Stomach smooth muscle (tissue), 2 donors: ENCODE results near the gene GDF10.

Experiments
- H3K27ac ChIP-seq: one replicate; pipeline ENCODE4 v1.7.0; 2013; ENCODE audit warnings: mild to moderate bottlenecking, low read length, inconsistent platforms
- H3K27me3 ChIP-seq, 2 donors: one replicate each; pipeline ENCODE4 v1.7.0; 2013; ENCODE audit warnings: low read length in 2 of 2; ENCODE audit not compliant: insufficient read depth in 2 of 2, control insufficient read depth in 1 of 2
- H3K36me3 ChIP-seq, 2 donors: one replicate each; pipeline ENCODE4 v1.7.0; 2013; ENCODE audit warnings: low read length in 2 of 2; ENCODE audit not compliant: control insufficient read depth in 2 of 2, insufficient read depth in 2 of 2
- H3K4me1 ChIP-seq: one replicate; pipeline ENCODE4 v1.7.0; 2013; ENCODE audit warnings: low read length; ENCODE audit not compliant: control insufficient read depth, insufficient read depth
- H3K4me3 ChIP-seq, 2 donors: one replicate each; pipeline ENCODE4 v1.7.0; 2013; ENCODE audit warnings: low read length in 2 of 2
- H3K9ac ChIP-seq, 2 donors: one replicate each; pipeline ENCODE4 v1.7.0; 2013; ENCODE audit warnings: low read length in 2 of 2, mild to moderate bottlenecking in 1 of 2
- H3K9me3 ChIP-seq, 2 donors: one replicate each; pipeline ENCODE4 v1.7.0; 2013; ENCODE audit warnings: low read length in 2 of 2; ENCODE audit not compliant: control insufficient read depth in 2 of 2
- donor health status: healthy.
- donor health status: Pancreatic carcinoma.

The GDF10 gene

DNA sequence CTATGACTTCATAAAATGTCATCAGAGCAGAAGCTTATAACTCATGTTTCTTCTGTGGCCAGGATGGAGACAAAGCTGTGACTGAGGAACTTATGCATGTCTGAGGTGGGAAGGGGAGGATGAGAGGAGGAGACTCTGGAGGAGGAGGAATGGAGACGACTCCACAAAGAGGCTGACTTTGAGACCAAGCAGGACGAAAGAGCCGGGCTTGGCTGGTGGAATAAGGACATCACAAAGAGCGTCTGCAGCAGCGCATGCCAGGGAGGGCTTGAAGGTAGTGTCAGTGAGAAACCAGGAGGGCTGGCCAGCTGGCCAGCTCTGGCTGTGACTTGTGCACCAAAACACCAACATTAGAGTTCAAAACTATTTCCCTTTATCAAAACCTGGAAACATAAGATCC is 16.1 kb downstream of the GDF10 start:
- Histone ChIP-seq H3K4me1 (peaks cover 4% of the 10 kb centered on the region), H3K4me3 (no peak overlapping the region), H3K27me3 (peaks cover 0 to 4% of the 10 kb centered on the region in 2 donors)

DNA sequence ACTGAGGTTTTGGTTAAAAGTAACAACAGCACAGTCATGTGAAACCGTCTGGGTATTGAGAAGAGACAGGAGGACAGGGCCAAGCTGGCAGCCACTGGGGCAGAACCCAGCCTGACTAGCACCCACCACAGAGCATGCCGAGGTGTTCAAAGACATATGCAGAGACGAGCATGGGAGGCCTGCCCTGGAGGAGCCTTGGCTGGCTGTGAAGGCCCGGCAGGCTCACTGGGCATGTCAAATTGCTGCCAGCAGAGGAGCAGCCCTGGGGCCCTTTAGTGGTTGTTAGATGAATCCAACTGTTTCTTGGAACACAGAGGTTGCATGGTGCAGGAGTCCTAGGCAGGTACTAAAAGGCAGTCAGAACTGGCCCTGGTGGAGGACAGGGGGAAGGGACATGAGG is 17.3 kb downstream of the GDF10 start:
- no peaks in the 10 kb centered on the region for H3K9me3 ChIP-seq
- no peaks in the 10 kb centered on the region for H3K4me1 ChIP-seq
- H3K4me3 ChIP-seq: no peak overlapping the region

More for the DNA sequence above, 16.1 kb downstream of the GDF10 start:
- Histone ChIP-seq H3K9me3 (no peaks in the 10 kb centered on the region), H3K36me3 (no peaks in the 10 kb centered on the region), H3K9ac (no peak overlapping the region), H3K27ac (no peak overlapping the region)

GRCh38 chr10:47318706-47319105 is 18.7 kb downstream of the GDF10 start:
- Histone ChIP-seq H3K9ac (no peak overlapping the region), H3K4me1 (no peaks in the 10 kb centered on the region), H3K4me3 (no peak overlapping the region), H3K27me3 (peaks cover 2 to 4% of the 10 kb centered on the region in 2 donors), H3K36me3 (no peaks in the 10 kb centered on the region), H3K9me3 (no peaks in the 10 kb centered on the region), H3K27ac (no peak overlapping the region)

More for the DNA sequence above, 17.3 kb downstream of the GDF10 start:
- Histone ChIP-seq H3K36me3 (no peaks in the 10 kb centered on the region), H3K27ac (no peak overlapping the region), H3K27me3 (peaks cover 3 to 4% of the 10 kb centered on the region in 2 donors), H3K9ac (no peak overlapping the region)

GRCh38 chr10:47319784-47320183 is 19.8 kb downstream of the GDF10 start:
- Histone ChIP-seq H3K9me3 (no peaks in the 10 kb centered on the region), H3K36me3 (no peaks in the 10 kb centered on the region), H3K27me3 (peaks cover 5 to 6% of the 10 kb centered on the region in 2 donors), H3K9ac (no peak overlapping the region), H3K27ac (no peak overlapping the region), H3K4me1 (no peaks in the 10 kb centered on the region), H3K4me3 (no peak overlapping the region)

- H3K9ac ChIP-seq: no peak overlapping the region
- no peaks in the 10 kb centered on the region for H3K4me1 ChIP-seq
- peaks cover 5 to 6% of the 10 kb centered on the region in 2 donors for H3K27me3 ChIP-seq
- H3K27ac ChIP-seq: no peak overlapping the region
- no peaks in the 10 kb centered on the region for H3K36me3 ChIP-seq
- no peaks in the 10 kb centered on the region for H3K9me3 ChIP-seq
- no peak overlapping the region for H3K4me3 ChIP-seq
Measured at GRCh38 chr10:47320812-47321211, 20.8 kb downstream of the GDF10 start.

- no peaks in the 10 kb centered on the region for H3K4me1 ChIP-seq
- peaks cover 5 to 6% of the 10 kb centered on the region in 2 donors for H3K27me3 ChIP-seq
- no peaks in the 10 kb centered on the region for H3K9me3 ChIP-seq
- H3K27ac ChIP-seq: no peak overlapping the region
- H3K36me3 ChIP-seq: no peaks in the 10 kb centered on the region
- H3K9ac ChIP-seq: no peak overlapping the region
- H3K4me3 ChIP-seq: no peak overlapping the region
Measured at GRCh38 chr10:47321521-47322195, 21.7 kb downstream of the GDF10 start.

GRCh38 chr10:47322300-47323061 is 22.5 kb downstream of the GDF10 start, which contains the start of gene GDF2:
Gene GDF2, plus strand, starts transcription at chr10:47322454. Its CDS starts 215 bp downstream, at chr10:47322669.
- H3K9me3 ChIP-seq: no peaks in the 10 kb centered on the region
- H3K36me3 ChIP-seq: no peaks in the 10 kb centered on the region
- no peak within 1 kb of the TSS for H3K27ac ChIP-seq
- peaks cover 5 to 6% of the 10 kb centered on the region in 2 donors for H3K27me3 ChIP-seq
- H3K4me3 ChIP-seq: no peak within 1 kb of the TSS
- H3K9ac ChIP-seq: no peak within 1 kb of the TSS
- H3K4me1 ChIP-seq: no peaks in the 10 kb centered on the region

DNA sequence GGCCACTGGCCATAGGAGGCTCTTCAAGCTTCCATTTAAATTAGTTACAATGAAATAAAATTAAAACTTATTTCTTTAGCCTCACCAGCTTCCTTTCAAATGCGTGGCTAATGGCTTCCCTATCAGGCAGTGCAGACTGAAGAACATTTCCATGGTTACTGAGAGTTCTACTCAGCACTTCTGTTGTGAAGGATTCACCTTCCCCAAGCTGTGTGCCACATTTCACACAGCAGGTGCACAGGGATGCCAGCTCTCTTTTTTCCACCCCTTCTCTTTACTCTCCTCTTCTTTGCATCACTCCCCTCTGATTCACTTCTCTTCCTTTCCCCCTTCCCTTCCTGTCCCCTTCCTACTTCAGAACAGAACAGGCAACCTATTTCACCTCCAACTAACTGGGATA is 23.1 kb downstream of the GDF10 start:
- Histone ChIP-seq H3K4me3 (no peak overlapping the region), H3K27me3 (peaks cover 5 to 6% of the 10 kb centered on the region in 2 donors), H3K9me3 (no peaks in the 10 kb centered on the region), H3K36me3 (no peaks in the 10 kb centered on the region), H3K4me1 (no peaks in the 10 kb centered on the region), H3K9ac (no peak overlapping the region), H3K27ac (no peak overlapping the region)

- H3K27ac ChIP-seq: no peak overlapping the region
- H3K9me3 ChIP-seq: no peaks in the 10 kb centered on the region
- H3K27me3 ChIP-seq: peaks cover 5 to 6% of the 10 kb centered on the region in 2 donors
- H3K4me3 ChIP-seq: no peak overlapping the region
- no peaks in the 10 kb centered on the region for H3K36me3 ChIP-seq
- H3K9ac ChIP-seq: no peak overlapping the region
- H3K4me1 ChIP-seq: no peaks in the 10 kb centered on the region
Measured at GRCh38 chr10:47323636-47324296, 23.8 kb downstream of the GDF10 start.

DNA sequence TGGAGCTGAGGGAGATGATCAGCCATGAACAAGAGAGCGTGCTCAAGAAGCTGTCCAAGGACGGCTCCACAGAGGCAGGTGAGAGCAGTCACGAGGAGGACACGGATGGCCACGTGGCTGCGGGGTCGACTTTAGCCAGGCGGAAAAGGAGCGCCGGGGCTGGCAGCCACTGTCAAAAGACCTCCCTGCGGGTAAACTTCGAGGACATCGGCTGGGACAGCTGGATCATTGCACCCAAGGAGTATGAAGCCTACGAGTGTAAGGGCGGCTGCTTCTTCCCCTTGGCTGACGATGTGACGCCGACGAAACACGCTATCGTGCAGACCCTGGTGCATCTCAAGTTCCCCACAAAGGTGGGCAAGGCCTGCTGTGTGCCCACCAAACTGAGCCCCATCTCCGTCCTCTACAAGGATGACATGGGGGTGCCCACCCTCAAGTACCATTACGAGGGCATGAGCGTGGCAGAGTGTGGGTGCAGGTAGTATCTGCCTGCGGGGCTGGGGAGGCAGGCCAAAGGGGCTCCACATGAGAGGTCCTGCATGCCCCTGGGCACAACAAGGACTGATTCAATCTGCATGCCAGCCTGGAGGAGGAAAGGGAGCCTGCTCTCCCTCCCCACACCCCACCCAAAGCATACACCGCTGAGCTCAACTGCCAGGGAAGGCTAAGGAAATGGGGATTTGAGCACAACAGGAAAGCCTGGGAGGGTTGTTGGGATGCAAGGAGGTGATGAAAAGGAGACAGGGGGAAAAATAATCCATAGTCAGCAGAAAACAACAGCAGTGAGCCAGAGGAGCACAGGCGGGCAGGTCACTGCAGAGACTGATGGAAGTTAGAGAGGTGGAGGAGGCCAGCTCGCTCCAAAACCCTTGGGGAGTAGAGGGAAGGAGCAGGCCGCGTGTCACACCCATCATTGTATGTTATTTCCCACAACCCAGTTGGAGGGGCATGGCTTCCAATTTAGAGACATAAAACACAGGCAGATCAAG is 25.6 kb downstream of the GDF10 start:
- Histone ChIP-seq H3K27ac (no peak overlapping the region), H3K36me3 (no peaks in the 10 kb centered on the region), H3K9ac (no peak overlapping the region), H3K9me3 (no peaks in the 10 kb centered on the region), H3K4me3 (no peak overlapping the region), H3K4me1 (no peaks in the 10 kb centered on the region), H3K27me3 (peaks cover 5 to 6% of the 10 kb centered on the region in 2 donors)
